Renal cortical epithelial cell (primary cell): Measurements from ENCODE around the gene NID2. TPM values are rescaled to one million over a fixed set of nuclear protein-coding genes. Genes with fewer than 3 reads are reported as not detected.
A peak's percentile ranks its signal among the peaks of the same experiment; 100 is the strongest.

ENCODE experiments used
- DNase-seq: peaks from one replicate; pipeline ENCODE4 v3.0.0-alpha.2; 2011; ENCODE audit warnings: low read depth
- total RNA-seq: library from RNA; depleted of rRNA; stranded (reverse); fragments of >200 nt; gene quantifications from 2 replicates; pipeline ENCODE4 v1.2.3, GENCODE V29; 2014

The NID2 gene
- total RNA-seq, 1 donor from 2014 or later = 106 TPM

GRCh38 chr14:52079239-52079959 is 10.5 kb upstream of the NID2 start:
- DNase-seq = peak; percentile 66

- no peak for DNase-seq
Measured at GRCh38 chr14:52078721-52079120, 9.9 kb upstream of the NID2 start.

GRCh38 chr14:52078095-52078531 is 9.3 kb upstream of the NID2 start:
- DNase-seq = peak; percentile 47

GRCh38 chr14:52077256-52077979 is 8.6 kb upstream of the NID2 start:
- DNase-seq = peak; percentile 51

- DNase-seq = peak; percentile 52
Measured at GRCh38 chr14:52076334-52076733, 7.5 kb upstream of the NID2 start.

GRCh38 chr14:52075371-52075770 is 6.5 kb upstream of the NID2 start:
- DNase-seq = no peak

- no peak for DNase-seq
Measured at GRCh38 chr14:52073251-52073650, 4.4 kb upstream of the NID2 start.

- peak; percentile 14 for DNase-seq
Measured at GRCh38 chr14:52072266-52072780, 3.5 kb upstream of the NID2 start.

GRCh38 chr14:52071675-52072074 is 2.8 kb upstream of the NID2 start:
- peak; percentile 50 for DNase-seq

- no peak for DNase-seq
Measured at GRCh38 chr14:52070051-52070431, 1.2 kb upstream of the NID2 start.

- peak; percentile 13 for DNase-seq
Measured at GRCh38 chr14:52069307-52070050, 620 bp upstream of the NID2 start.

GRCh38 chr14:52067873-52068614 is 815 bp downstream of the NID2 start:
- no peak for DNase-seq

GRCh38 chr14:52064174-52064573 is 4.7 kb downstream of the NID2 start:
- DNase-seq = no peak

- no peak for DNase-seq
Measured at GRCh38 chr14:52063052-52063462, 5.8 kb downstream of the NID2 start.

- DNase-seq = no peak
Measured at GRCh38 chr14:52061890-52062289, 7.0 kb downstream of the NID2 start.

- DNase-seq = no peak
Measured at GRCh38 chr14:52061390-52061789, 7.5 kb downstream of the NID2 start.

GRCh38 chr14:52060080-52060479 is 8.8 kb downstream of the NID2 start:
- DNase-seq = peak; percentile 34

GRCh38 chr14:52059649-52060048 is 9.2 kb downstream of the NID2 start:
- peak; percentile 92 for DNase-seq

- no peak for DNase-seq
Measured at GRCh38 chr14:52058341-52058740, 10.5 kb downstream of the NID2 start.

- no peak for DNase-seq
Measured at GRCh38 chr14:52055167-52055566, 13.7 kb downstream of the NID2 start.

GRCh38 chr14:52054678-52055077 is 14.2 kb downstream of the NID2 start:
- DNase-seq = no peak

GRCh38 chr14:52053044-52053443 is 15.8 kb downstream of the NID2 start:
- peak; percentile 38 for DNase-seq
